Renal pelvis (tissue), 4 donors: ENCODE results near the gene UCKL1. TPM values are rescaled to one million over a fixed set of nuclear protein-coding genes. Genes with fewer than 3 reads are reported as not detected.
"Not testable (repeated sequence)": the region's sequence is repeated elsewhere in the genome, so short reads cannot be mapped to it uniquely, and the experiment has no call there.

Source experiments
- DNase-seq: peaks from one replicate; pipeline ENCODE4 v3.0.0-alpha.2; 2013
- polyA plus RNA-seq, 3 donors: library from polyadenylated mRNA; unstranded; fragments of 120-200 nt; gene quantifications; one replicate each; pipeline ENCODE4 v1.2.1, GENCODE V29; 2013; ENCODE audit not compliant: insufficient read length in 3 of 3

Gene UCKL1
- polyA plus RNA-seq, 3 donors = 54.0 to 66.1 (median 64.6) TPM

- DNase-seq = not testable (repeated sequence)
These were observed 4.7 kb upstream of the UCKL1 start for GRCh38 chr20:63960654-63961621.

GRCh38 chr20:63959699-63960075, 3.5 kb upstream of the UCKL1 start:
- DNase-seq = no peak

- DNase-seq = no peak
These were observed 2.9 kb upstream of the UCKL1 start for GRCh38 chr20:63958964-63959698.

GRCh38 chr20:63958471-63958870, 2.3 kb upstream of the UCKL1 start:
- no peak for DNase-seq

- no peak for DNase-seq
These were observed 1.6 kb upstream of the UCKL1 start for GRCh38 chr20:63957690-63958441.

- DNase-seq = no peak
These were observed 931 bp upstream of the UCKL1 start for GRCh38 chr20:63957004-63957689.

GRCh38 chr20:63956664-63957003, 418 bp upstream of the UCKL1 start:
- DNase-seq = no peak

- DNase-seq = no peak
These were observed 862 bp downstream of the UCKL1 start for GRCh38 chr20:63955281-63955826.

GRCh38 chr20:63953764-63954429, 2.3 kb downstream of the UCKL1 start:
- no peak for DNase-seq

GRCh38 chr20:63952769-63953168, 3.4 kb downstream of the UCKL1 start:
- no peak for DNase-seq

GRCh38 chr20:63952210-63952535, 4.0 kb downstream of the UCKL1 start:
- no peak for DNase-seq

- DNase-seq = no peak
These were observed 4.6 kb downstream of the UCKL1 start for GRCh38 chr20:63951398-63952209.

- no peak for DNase-seq
These were observed 5.4 kb downstream of the UCKL1 start for GRCh38 chr20:63950701-63951397.

GRCh38 chr20:63947638-63948456, 8.4 kb downstream of the UCKL1 start:
- no peak for DNase-seq

- no peak for DNase-seq
These were observed 9.1 kb downstream of the UCKL1 start for GRCh38 chr20:63946986-63947637.

GRCh38 chr20:63945921-63946920, 10.0 kb downstream of the UCKL1 start:
- DNase-seq = no peak
